GM12892 (cell line): ENCODE results near the gene PSMB7.

Source experiments
- DNase-seq: peaks from one replicate; pipeline ENCODE4 v3.0.0; 2011; ENCODE audit not compliant: insufficient read length
- FAIRE-seq: peaks from 2 replicates; lab custom pipeline; 2011; peaks lifted over from hg19 to GRCh38; lab: Jason Lieb, UNC
- POLR2A ChIP-seq: IDR thresholded peaks from 2 replicates; pipeline ENCODE4 v1.6.1; 2011; ENCODE audit warnings: low read depth, low read length, control low read depth
- POLR2AphosphoS5 ChIP-seq: IDR thresholded peaks from 2 replicates; pipeline ENCODE4 v1.6.1; 2011; ENCODE audit warnings: low read depth, low read length, control low read depth
- TAF1 ChIP-seq: IDR thresholded peaks from 2 replicates; pipeline ENCODE4 v1.6.1; 2011; ENCODE audit warnings: low read depth, mild to moderate bottlenecking, control low read depth, low read length, borderline replicate concordance

The PSMB7 gene

GRCh38 chr9:124306098-124306735 is 109.0 kb downstream of the PSMB7 start:
- TF ChIP-seq POLR2A (no peak), POLR2AphosphoS5 (no peak), TAF1 (no peak)
- DNase-seq (no peak), FAIRE-seq (no peak)

GRCh38 chr9:124304285-124304684 is 111.0 kb downstream of the PSMB7 start:
- DNase-seq = no peak
- FAIRE-seq = no peak
- TF ChIP-seq POLR2AphosphoS5 = no peak

GRCh38 chr9:124303762-124304161 is 111.5 kb downstream of the PSMB7 start:
- TF ChIP-seq TAF1 (no peak), POLR2A (no peak), POLR2AphosphoS5 (no peak)
- FAIRE-seq (no peak), DNase-seq (no peak)
